Mucosa of descending colon (tissue), 3 donors: ENCODE data around the gene PCBP2. TPM values are rescaled to one million over a fixed set of nuclear protein-coding genes. Genes with fewer than 3 reads are reported as not detected.

ENCODE experiments used
- ATAC-seq: fragments of 200-7000 bp; cut with Tn5 transposase; one replicate; pipeline ENCODE4 v1.9.1; 2020; ENCODE audit warnings: mild to moderate bottlenecking, moderate library complexity
- DNase-seq, 3 donors: peaks; one replicate each; pipeline ENCODE4 v3.0.0-alpha.2; 2020
- H3K36me3 ChIP-seq: fragments of 200-600 bp; one replicate; pipeline ENCODE4 v1.8.0; 2021; ENCODE audit warnings: low read depth, mild to moderate bottlenecking
- H3K4me1 ChIP-seq: fragments of 200-600 bp; one replicate; pipeline ENCODE4 v1.8.0; 2021; ENCODE audit warnings: low read depth, mild to moderate bottlenecking
- H3K4me3 ChIP-seq: fragments of 200-600 bp; one replicate; pipeline ENCODE4 v1.8.0; 2021; ENCODE audit warnings: mild to moderate bottlenecking
- H3K9me3 ChIP-seq: fragments of 200-600 bp; one replicate; pipeline ENCODE4 v1.8.0; 2021; ENCODE audit warnings: mild to moderate bottlenecking
- CTCF ChIP-seq: fragments of 200-600 bp; IDR thresholded peaks from one replicate; pipeline ENCODE4 v1.8.0; 2022; ENCODE audit warnings: antibody characterized with exemption, mild to moderate bottlenecking
- intact Hi-C, 2 donors: fragments of 100-400 bp; cut with DNase I in 1 of 2; cut with micrococcal nuclease in 1 of 2; formaldehyde crosslinking; loops; one replicate each; pipeline versions ENCODE4 v1.11.0 to v1.11.1; 2022; cut with DNase I, micrococcal nuclease
- total RNA-seq, 3 donors: library from RNA; stranded (reverse); fragmentation: NEBNext Ultra II Directional in 2 of 3; extraction: Animal tissue kit (Norgen Biotek cat#: 25700) in 2 of 3; gene quantifications; one replicate each; pipeline versions ENCODE4 v1.2.1 to v1.2.4, GENCODE V29; 2021 to 2023
- donor health status: DM: no; HTN: no; CAD: no; lungs with moderate emphysema.
- donor health status: DM: no; HTN: no; CAD: no.
- donor health status: DM: no; HTN: yes; CAD: no.

PCBP2 gene
- total RNA-seq, 3 donors from 2014 or later, result 584 to 701 (median 615) TPM

- no peak for DNase-seq
- Histone ChIP-seq H3K4me3 (no peak overlapping the region), H3K4me1 (peaks cover 12% of the 10 kb centered on the region), H3K9me3 (no peaks in the 10 kb centered on the region), H3K36me3 (peaks cover 3% of the 10 kb centered on the region)
- TF ChIP-seq CTCF, result no peak
- intact Hi-C loops, result no loop called here
- ATAC-seq, result no peak
Observed at GRCh38 chr12:53505555-53506449, 53.9 kb downstream of the PCBP2 start.

- Histone ChIP-seq H3K4me3 (no peak overlapping the region), H3K9me3 (no peaks in the 10 kb centered on the region), H3K4me1 (peaks cover 11% of the 10 kb centered on the region), H3K36me3 (no peaks in the 10 kb centered on the region)
- TF ChIP-seq CTCF, result no peak
- ATAC-seq, result no peak
- intact Hi-C loops, result no loop called here
- DNase-seq, result no peak
Observed at GRCh38 chr12:53506450-53506785, 54.5 kb downstream of the PCBP2 start.

GRCh38 chr12:53506881-53507602 lies 55.1 kb downstream of the PCBP2 start, which contains the start of gene NPFF:
Gene NPFF (minus strand): TSS chr12:53507484. CDS start chr12:53507474, 10 bp downstream.
- intact Hi-C loops, result no loop called here
- no peaks in the 10 kb centered on the region for H3K36me3 ChIP-seq
- TF ChIP-seq CTCF, result no peak
- H3K4me3 ChIP-seq, result no peak within 1 kb of the TSS
- H3K4me1 ChIP-seq, result peaks cover 5% of the 10 kb centered on the region
- no peaks in the 10 kb centered on the region for H3K9me3 ChIP-seq
- ATAC-seq (no peak), DNase-seq (no peak)

- ATAC-seq, result no peak
- H3K9me3 ChIP-seq, result no peaks in the 10 kb centered on the region
- peaks cover 3% of the 10 kb centered on the region for H3K4me1 ChIP-seq
- intact Hi-C loops, result no loop called here
- no peaks in the 10 kb centered on the region for H3K36me3 ChIP-seq
- DNase-seq, result no peak
- no peak for TF ChIP-seq CTCF
- H3K4me3 ChIP-seq, result no peak overlapping the region
Observed at GRCh38 chr12:53507603-53507885, 55.6 kb downstream of the PCBP2 start.

GRCh38 chr12:53508534-53509170 lies 56.8 kb downstream of the PCBP2 start:
- H3K4me1 ChIP-seq, result peaks cover 3% of the 10 kb centered on the region
- no peaks in the 10 kb centered on the region for H3K36me3 ChIP-seq
- peak; percentile 83 to 95 (median 94) for DNase-seq
- peak; percentile 74 for TF ChIP-seq CTCF
- peak; percentile 96 for ATAC-seq
- no peaks in the 10 kb centered on the region for H3K9me3 ChIP-seq
- intact Hi-C loops, result no loop called here
- no peak overlapping the region for H3K4me3 ChIP-seq
